Lower lobe of right lung (tissue), 2 donors: ENCODE measurements around the gene HOXA3. TPM values are rescaled to one million over a fixed set of nuclear protein-coding genes. Genes with fewer than 3 reads are reported as not detected.
A peak's percentile ranks its signal among the peaks of the same experiment; 100 is the strongest.

ENCODE experiments used
- ATAC-seq, 2 donors: fragments of 200-7000 bp; cut with Tn5 transposase; one replicate each; pipeline ENCODE4 v1.9.1; 2020 to 2022; ENCODE audit warnings: mild to moderate bottlenecking in 2 of 2, moderate library complexity in 2 of 2
- DNase-seq: peaks from one replicate; pipeline ENCODE4 v3.0.0-alpha.2; 2020
- H3K27ac ChIP-seq: fragments of 200-600 bp; one replicate; pipeline ENCODE4 v1.8.0; 2022
- H3K27me3 ChIP-seq: fragments of 200-600 bp; one replicate; pipeline ENCODE4 v1.8.0; 2022; ENCODE audit warnings: low read depth
- H3K36me3 ChIP-seq: fragments of 200-600 bp; one replicate; pipeline ENCODE4 v1.8.0; 2022; ENCODE audit warnings: mild to moderate bottlenecking
- H3K4me1 ChIP-seq: fragments of 200-600 bp; one replicate; pipeline ENCODE4 v1.8.0; 2022
- H3K4me3 ChIP-seq: fragments of 200-600 bp; one replicate; pipeline ENCODE4 v1.8.0; 2022; ENCODE audit warnings: mild to moderate bottlenecking
- H3K9me3 ChIP-seq: fragments of 200-600 bp; one replicate; pipeline ENCODE4 v1.8.0; 2022
- intact Hi-C: fragments of 100-400 bp; cut with DNase I; formaldehyde crosslinking; loops from one replicate; pipeline ENCODE4 v1.11.0; 2022
- total RNA-seq: library from RNA; stranded (reverse); fragmentation: NEBNext Ultra II Directional; extraction: Animal tissue kit (Norgen Biotek cat#: 25700); gene quantifications from one replicate; pipeline ENCODE4 v1.2.1, GENCODE V29; 2021
- TF ChIP-seq, protein P1 (sequence below): fragments of 200-600 bp; IDR thresholded peaks from one replicate; pipeline ENCODE4 v1.8.0; 2022; ENCODE audit warnings: antibody characterized with exemption, mild to moderate bottlenecking
- donor health status: DM: no; HTN: yes; CAD: no; lungs with severe emphysema.

Gene HOXA3
- total RNA-seq, 1 donor from 2014 or later, result 4.6 TPM

DNA sequence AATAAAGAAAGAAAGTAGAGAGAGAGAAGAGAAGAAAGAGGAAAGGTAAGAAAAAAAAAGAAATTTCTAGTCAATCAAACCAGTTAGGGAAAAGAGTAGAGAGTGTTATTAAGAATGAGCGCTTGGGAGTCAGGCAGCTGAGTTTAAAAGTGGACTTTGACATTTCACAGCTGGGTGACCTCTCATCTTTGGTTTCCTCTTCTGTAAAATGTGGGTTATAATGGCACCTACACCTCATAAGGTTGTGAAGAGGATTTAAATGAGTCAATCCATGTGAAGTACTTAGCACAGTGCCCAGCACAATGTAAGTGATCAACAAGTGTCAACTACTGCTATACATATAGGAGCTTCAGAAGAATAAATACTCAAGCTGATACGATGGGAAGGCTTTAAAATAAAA is 68.7 kb downstream of the HOXA3 start:
- TF ChIP-seq, protein P1, sequence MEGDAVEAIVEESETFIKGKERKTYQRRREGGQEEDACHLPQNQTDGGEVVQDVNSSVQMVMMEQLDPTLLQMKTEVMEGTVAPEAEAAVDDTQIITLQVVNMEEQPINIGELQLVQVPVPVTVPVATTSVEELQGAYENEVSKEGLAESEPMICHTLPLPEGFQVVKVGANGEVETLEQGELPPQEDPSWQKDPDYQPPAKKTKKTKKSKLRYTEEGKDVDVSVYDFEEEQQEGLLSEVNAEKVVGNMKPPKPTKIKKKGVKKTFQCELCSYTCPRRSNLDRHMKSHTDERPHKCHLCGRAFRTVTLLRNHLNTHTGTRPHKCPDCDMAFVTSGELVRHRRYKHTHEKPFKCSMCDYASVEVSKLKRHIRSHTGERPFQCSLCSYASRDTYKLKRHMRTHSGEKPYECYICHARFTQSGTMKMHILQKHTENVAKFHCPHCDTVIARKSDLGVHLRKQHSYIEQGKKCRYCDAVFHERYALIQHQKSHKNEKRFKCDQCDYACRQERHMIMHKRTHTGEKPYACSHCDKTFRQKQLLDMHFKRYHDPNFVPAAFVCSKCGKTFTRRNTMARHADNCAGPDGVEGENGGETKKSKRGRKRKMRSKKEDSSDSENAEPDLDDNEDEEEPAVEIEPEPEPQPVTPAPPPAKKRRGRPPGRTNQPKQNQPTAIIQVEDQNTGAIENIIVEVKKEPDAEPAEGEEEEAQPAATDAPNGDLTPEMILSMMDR, result no peak
- Histone ChIP-seq H3K27me3 (peaks cover 23% of the 10 kb centered on the region), H3K27ac (no peak overlapping the region), H3K36me3 (no peaks in the 10 kb centered on the region), H3K4me3 (no peak overlapping the region), H3K9me3 (no peaks in the 10 kb centered on the region), H3K4me1 (no peaks in the 10 kb centered on the region)
- intact Hi-C loops, result no loop called here
- ATAC-seq, result no peak
- DNase-seq, result no peak

DNA sequence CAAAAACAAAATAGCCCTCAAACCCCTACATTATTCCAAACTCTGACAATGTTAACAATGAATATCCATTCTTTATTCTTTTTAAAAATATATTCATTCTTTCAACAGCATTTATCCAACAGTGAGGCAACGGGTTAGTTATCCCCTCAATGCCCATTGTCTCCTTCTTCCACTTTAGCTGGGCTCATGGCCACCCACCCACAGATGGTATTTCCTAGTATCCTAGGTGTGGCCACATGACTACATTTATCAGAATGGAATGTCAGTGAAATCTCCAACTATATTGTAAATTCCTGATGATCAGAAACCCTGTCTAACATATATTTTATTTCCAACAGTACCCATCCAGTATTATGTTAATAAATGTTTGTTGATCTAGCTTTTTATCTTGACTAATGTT is 70.2 kb downstream of the HOXA3 start:
- ATAC-seq, result no peak

DNA sequence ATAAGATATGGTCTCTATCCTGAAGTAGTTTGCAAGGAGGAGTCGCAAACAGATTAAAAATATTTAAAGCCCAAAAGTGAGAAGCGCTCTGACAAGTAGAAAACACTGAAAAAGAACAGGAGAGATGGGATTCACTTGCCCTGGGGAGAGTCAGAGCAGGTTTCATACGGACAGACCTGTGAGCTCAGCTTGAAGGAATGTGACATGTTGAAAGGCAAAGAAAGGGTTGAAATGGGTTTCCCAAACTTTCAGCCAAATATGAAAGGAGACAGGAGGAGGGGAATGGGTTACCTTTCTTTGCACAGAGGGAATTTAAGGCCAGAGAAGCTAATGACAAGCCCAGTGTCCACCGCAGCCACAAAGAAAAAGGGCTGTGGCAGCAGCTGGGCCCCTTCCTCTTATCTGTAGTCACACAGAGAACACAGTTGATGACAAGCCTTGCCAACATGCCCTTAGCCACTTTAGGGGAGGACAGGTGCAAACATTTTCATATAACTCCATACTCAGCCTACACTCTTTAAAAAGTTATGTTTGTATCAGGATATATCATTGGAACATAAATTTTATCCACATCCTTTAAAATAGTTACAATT is 71.4 kb downstream of the HOXA3 start:
- intact Hi-C loops, result no loop called here
- no peak overlapping the region for H3K4me3 ChIP-seq
- H3K9me3 ChIP-seq, result no peaks in the 10 kb centered on the region
- DNase-seq (no peak), ATAC-seq (no peak)
- no peaks in the 10 kb centered on the region for H3K4me1 ChIP-seq
- no peaks in the 10 kb centered on the region for H3K27me3 ChIP-seq
- TF ChIP-seq, protein P1, result no peak
- no peaks in the 10 kb centered on the region for H3K36me3 ChIP-seq
- H3K27ac ChIP-seq, result no peak overlapping the region

More for the DNA sequence above, 70.2 kb downstream of the HOXA3 start:
- TF ChIP-seq, protein P1, result no peak
- intact Hi-C loops, result no loop called here
- Histone ChIP-seq H3K9me3 (no peaks in the 10 kb centered on the region), H3K27me3 (peaks cover 8% of the 10 kb centered on the region), H3K36me3 (no peaks in the 10 kb centered on the region), H3K27ac (no peak overlapping the region), H3K4me1 (no peaks in the 10 kb centered on the region), H3K4me3 (no peak overlapping the region)
- DNase-seq, result no peak

- TF ChIP-seq, protein P1, result no peak
- H3K27ac ChIP-seq, result no peak overlapping the region
- intact Hi-C loops, result no loop called here
- H3K27me3 ChIP-seq, result no peaks in the 10 kb centered on the region
- H3K4me3 ChIP-seq, result no peak overlapping the region
- H3K4me1 ChIP-seq, result no peaks in the 10 kb centered on the region
- H3K36me3 ChIP-seq, result no peaks in the 10 kb centered on the region
- no peak for DNase-seq
- H3K9me3 ChIP-seq, result no peaks in the 10 kb centered on the region
- ATAC-seq, result peak in 1 of 2 donors; percentile 50
Measured at GRCh38 chr7:27079234-27079975, 73.0 kb downstream of the HOXA3 start.

DNA sequence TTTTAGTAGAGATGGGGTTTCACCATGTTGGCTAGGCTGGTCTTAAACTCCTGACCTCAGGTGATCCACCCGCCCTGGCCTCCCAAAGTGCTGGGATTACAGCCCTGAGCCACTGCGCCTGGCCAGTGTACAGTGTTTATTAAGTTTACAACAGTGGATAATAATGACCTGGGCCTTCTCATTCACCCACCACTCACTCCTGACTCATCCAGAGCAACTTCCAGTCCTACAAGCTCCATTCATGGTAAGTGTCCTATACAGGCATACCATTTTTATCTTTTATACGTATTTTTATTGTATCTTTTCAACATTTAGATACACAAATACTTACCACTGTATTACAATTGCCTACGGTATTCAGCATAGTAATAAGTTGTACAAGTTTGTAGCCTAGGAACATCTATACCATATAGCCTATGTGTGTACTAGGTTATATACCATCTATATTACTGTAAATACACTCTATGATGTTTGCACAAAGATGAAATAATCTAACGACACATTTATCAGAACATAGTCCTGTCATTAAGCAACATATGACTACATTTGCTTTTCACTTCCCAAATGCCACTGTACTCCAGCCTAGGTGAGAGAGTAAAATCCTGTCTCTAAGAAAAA is 73.7 kb downstream of the HOXA3 start:
- H3K36me3 ChIP-seq, result no peaks in the 10 kb centered on the region
- no peaks in the 10 kb centered on the region for H3K27me3 ChIP-seq
- no peak overlapping the region for H3K4me3 ChIP-seq
- intact Hi-C loops, result no loop called here
- no peaks in the 10 kb centered on the region for H3K9me3 ChIP-seq
- DNase-seq (no peak), ATAC-seq (no peak)
- TF ChIP-seq, protein P1, result no peak
- H3K27ac ChIP-seq, result no peak overlapping the region
- H3K4me1 ChIP-seq, result no peaks in the 10 kb centered on the region
